GOT3 (cell line): ENCODE results near the gene URM1.
A peak's percentile ranks its signal among the peaks of the same experiment; 100 is the strongest.

ENCODE experiments used
- DNase-seq: peaks from one replicate; lab custom pipeline; 2025; ENCODE audit warnings: mixed read lengths; lab: John Stamatoyannopoulos, UW

URM1 gene

GRCh38 chr9:128429513-128430086 is 58.4 kb downstream of the URM1 start:
- no peak for DNase-seq

- no peak for DNase-seq
Measured at GRCh38 chr9:128431207-128431606, 60.0 kb downstream of the URM1 start.

- no peak for DNase-seq
Measured at GRCh38 chr9:128434340-128434739, 63.2 kb downstream of the URM1 start.

GRCh38 chr9:128435611-128436010 is 64.4 kb downstream of the URM1 start:
- DNase-seq = no peak

GRCh38 chr9:128438343-128439109 is 67.4 kb downstream of the URM1 start:
- peak; percentile 20 for DNase-seq

GRCh38 chr9:128439273-128439672 is 68.1 kb downstream of the URM1 start:
- DNase-seq = no peak
